ENCODE measurements around the gene NIBAN1.

The NIBAN1 gene

DNA sequence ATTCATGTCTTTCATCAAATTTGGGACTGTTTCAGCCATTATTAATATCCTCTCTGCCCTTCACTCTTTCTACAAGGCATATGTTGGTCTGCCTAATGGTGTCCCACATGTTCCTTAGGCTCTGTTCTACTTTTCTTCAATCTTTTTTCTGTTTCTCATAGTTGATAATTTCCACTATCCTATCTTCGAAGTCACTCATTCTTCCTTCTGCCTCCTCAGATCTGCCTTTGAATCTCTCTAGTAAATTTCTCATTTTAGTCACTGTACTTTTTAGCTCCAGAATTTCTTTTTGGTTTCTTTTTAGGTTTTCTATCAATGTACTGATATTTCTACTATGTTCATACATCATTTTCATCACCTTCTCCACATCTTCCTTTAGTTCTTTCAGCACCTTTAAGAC is 20.0 kb upstream of the NIBAN1 start:
- no peak for FAIRE-seq

DNA sequence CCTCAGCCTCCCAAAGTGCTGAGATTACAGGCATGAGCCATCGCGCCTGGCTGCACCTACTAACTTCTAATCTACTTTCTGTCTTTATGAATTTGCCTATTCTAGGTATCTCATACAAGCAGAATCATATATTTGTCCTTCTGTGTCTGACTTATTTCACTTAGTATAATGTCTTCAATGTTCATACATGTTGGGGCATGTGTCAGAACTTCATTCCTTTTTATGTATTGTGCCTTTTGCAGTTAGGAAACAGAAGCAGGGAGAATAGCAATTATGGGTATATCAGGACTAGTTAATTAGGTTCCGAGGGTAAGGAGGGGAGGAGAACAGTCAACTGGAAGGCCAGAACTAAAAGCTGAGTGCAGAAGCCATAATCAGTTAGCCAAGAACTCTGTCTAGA is 18.0 kb upstream of the NIBAN1 start:
- no peak for TF ChIP-seq TAF1 (IDR thresholded peaks at IDR 0.05; ENCODE audit: low read depth, low read length)
- TF ChIP-seq POLR2AphosphoS5 (IDR thresholded peaks at IDR 0.05; ENCODE audit: low read depth, low read length) = no peak
- TF ChIP-seq POU2F2 (IDR thresholded peaks at IDR 0.05; ENCODE audit: low read depth, low read length) = no peak
- TF ChIP-seq SPI1 (IDR thresholded peaks at IDR 0.05; ENCODE audit: low read depth, low read length) = no peak
- no peak for TF ChIP-seq POLR2A (IDR thresholded peaks at IDR 0.05; ENCODE audit: low read depth, low read length)
- no peak for TF ChIP-seq PAX5 (IDR thresholded peaks at IDR 0.05; ENCODE audit: insufficient read depth, low read length, severe bottlenecking)
- peak; percentile 33 for FAIRE-seq
- DNase-seq (ENCODE audit: insufficient read length, low spot score) = no peak

More for the DNA sequence above, 20.0 kb upstream of the NIBAN1 start:
- no peak for TF ChIP-seq PAX5 (IDR thresholded peaks at IDR 0.05; ENCODE audit: insufficient read depth, low read length, severe bottlenecking)
- TF ChIP-seq TAF1 (IDR thresholded peaks at IDR 0.05; ENCODE audit: low read depth, low read length) = no peak
- TF ChIP-seq POU2F2 (IDR thresholded peaks at IDR 0.05; ENCODE audit: low read depth, low read length) = no peak
- no peak for TF ChIP-seq POLR2AphosphoS5 (IDR thresholded peaks at IDR 0.05; ENCODE audit: low read depth, low read length)
- TF ChIP-seq POLR2A (IDR thresholded peaks at IDR 0.05; ENCODE audit: low read depth, low read length) = no peak
- TF ChIP-seq SPI1 (IDR thresholded peaks at IDR 0.05; ENCODE audit: low read depth, low read length) = no peak
- DNase-seq (ENCODE audit: insufficient read length, low spot score) = no peak

DNA sequence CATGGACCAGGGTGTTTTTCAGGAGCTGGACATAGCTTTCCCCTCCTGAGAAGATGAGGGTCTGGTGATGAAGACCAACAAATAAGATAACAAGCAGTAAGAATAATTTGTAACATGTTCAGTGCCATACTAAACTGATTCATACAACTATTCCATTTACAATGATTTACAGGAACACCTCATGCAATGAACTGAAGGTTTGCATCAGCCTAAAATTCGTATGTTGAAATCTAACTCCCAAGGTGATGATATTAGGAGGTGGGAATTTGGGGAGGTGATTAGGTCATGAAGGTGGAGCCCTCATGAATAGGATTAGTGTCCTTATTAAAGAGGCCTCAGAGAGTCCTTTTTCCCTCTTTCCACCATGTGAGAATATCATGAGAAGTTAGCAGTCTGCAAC is 15.9 kb upstream of the NIBAN1 start:
- FAIRE-seq = no peak
- DNase-seq (ENCODE audit: insufficient read length, low spot score) = no peak
- no peak for TF ChIP-seq POU2F2 (IDR thresholded peaks at IDR 0.05; ENCODE audit: low read depth, low read length)

DNA sequence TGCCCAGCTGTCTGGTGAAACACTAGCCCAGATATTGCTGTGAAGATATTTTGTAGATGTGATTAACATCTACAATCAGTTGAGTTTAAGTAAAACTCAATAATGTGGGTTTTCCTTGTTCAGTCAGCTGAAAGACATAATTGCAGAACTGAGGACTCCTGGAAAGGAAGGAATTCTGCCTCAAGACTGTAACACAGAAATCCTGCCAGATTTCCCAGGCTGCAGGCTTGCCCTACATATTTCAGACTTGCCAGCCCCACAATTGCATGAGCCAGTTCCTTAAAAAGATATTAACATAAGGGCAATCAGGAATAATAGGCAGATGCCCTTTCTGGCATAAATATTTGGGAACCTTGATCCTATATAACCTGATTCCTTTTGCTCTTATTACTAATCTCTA is 14.2 kb upstream of the NIBAN1 start:
- no peak for FAIRE-seq
- no peak for DNase-seq (ENCODE audit: insufficient read length, low spot score)
- no peak for TF ChIP-seq TAF1 (IDR thresholded peaks at IDR 0.05; ENCODE audit: low read depth, low read length)
- no peak for TF ChIP-seq POLR2A (IDR thresholded peaks at IDR 0.05; ENCODE audit: low read depth, low read length)
- no peak for TF ChIP-seq POLR2AphosphoS5 (IDR thresholded peaks at IDR 0.05; ENCODE audit: low read depth, low read length)
- TF ChIP-seq PAX5 (IDR thresholded peaks at IDR 0.05; ENCODE audit: insufficient read depth, low read length, severe bottlenecking) = no peak
- no peak for TF ChIP-seq POU2F2 (IDR thresholded peaks at IDR 0.05; ENCODE audit: low read depth, low read length)
- no peak for TF ChIP-seq SPI1 (IDR thresholded peaks at IDR 0.05; ENCODE audit: low read depth, low read length)

DNA sequence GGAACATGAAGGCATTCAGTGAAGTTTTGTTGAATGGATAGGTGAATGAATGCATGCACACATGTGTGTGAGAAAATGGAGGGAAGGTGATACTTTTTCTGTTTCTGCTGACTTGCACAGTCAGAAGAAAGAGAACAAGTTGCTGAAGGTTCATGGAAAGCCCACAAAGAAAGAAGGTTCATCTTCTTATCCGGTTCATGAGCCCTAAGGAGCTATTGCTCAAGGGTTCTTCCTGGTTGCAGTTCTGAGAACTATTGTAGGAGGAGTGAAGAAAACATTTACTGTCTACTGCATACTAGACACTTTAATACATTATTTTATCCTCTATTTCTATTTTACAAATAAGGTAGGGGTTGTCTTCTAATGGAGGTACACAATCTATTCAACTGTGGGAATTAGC is 13.4 kb upstream of the NIBAN1 start:
- no peak for TF ChIP-seq PAX5 (IDR thresholded peaks at IDR 0.05; ENCODE audit: insufficient read depth, low read length, severe bottlenecking)
- no peak for TF ChIP-seq TAF1 (IDR thresholded peaks at IDR 0.05; ENCODE audit: low read depth, low read length)
- no peak for TF ChIP-seq POU2F2 (IDR thresholded peaks at IDR 0.05; ENCODE audit: low read depth, low read length)
- TF ChIP-seq POLR2A (IDR thresholded peaks at IDR 0.05; ENCODE audit: low read depth, low read length) = no peak
- TF ChIP-seq SPI1 (IDR thresholded peaks at IDR 0.05; ENCODE audit: low read depth, low read length) = no peak
- no peak for TF ChIP-seq POLR2AphosphoS5 (IDR thresholded peaks at IDR 0.05; ENCODE audit: low read depth, low read length)
- no peak for DNase-seq (ENCODE audit: insufficient read length, low spot score)
- no peak for FAIRE-seq

DNA sequence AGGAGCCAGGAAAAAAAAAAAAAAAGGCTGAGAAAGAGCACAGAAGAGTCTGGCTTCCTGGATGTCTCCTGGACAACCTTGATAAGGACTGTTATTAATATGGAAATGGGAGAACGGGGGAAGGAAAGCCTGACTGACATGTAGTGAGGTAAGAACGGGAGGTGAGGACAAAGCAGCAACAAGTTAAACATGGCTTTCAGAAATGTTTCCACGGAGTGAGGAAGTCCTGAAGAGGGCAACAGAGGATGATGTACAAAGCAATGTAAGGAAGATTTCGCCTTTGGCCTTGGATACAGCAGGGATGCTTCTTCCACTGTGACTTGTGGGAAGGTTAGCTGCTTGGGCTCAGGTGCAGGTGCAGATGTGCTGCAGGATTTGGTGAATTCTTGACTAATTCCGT is 11.9 kb upstream of the NIBAN1 start:
- FAIRE-seq (peak; percentile 48), DNase-seq (ENCODE audit: insufficient read length, low spot score) (no peak)
- TF ChIP-seq SPI1 (IDR thresholded peaks at IDR 0.05; ENCODE audit: low read depth, low read length) (no peak), POLR2AphosphoS5 (IDR thresholded peaks at IDR 0.05; ENCODE audit: low read depth, low read length) (no peak)

DNA sequence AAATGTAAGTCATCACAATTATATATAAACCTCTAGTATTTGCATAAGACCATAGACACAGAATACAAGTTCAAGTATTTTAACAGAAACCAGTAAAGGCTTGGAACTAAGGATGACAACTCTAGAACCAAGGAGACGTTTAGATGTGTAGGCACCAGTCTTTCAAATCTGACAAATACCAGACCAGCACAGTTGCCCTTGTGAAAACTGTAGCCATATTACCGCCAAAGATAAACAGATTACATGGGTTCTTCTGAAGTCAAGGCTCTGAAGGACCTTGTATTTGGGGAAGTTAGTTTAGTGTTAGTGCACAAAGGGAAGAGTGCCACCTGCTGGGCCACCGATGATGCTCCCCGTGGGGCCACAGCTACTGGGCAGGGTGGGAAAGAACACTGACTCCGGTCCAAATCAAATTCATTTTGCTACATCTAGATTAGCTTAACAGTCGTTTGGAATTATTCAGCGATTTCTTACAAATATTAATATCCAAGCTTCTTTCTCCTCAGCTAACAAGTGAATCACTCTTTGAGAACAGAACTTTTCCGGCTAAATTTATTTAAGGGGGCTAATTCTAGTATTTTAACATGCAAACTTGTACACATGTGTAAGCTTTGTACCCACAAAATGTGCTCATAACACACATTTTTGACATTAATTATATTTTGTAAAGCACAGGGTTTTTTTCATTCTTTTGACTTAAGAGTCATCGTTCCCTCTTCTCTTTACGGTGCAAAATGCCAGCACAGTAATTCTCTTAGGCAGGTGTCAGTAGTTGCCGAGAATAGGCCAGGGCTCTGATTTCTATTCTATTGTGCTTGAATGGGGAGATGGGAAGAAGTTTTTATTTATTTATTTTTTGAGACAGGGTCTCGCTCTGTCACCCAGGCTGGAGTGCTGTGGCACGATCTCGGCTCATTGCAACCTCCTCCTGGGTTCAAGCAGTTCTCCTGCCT is 8.0 kb upstream of the NIBAN1 start:
- FAIRE-seq = peak; percentile 96
- no peak for TF ChIP-seq POLR2A (IDR thresholded peaks at IDR 0.05; ENCODE audit: low read depth, low read length)
- TF ChIP-seq POU2F2 (IDR thresholded peaks at IDR 0.05; ENCODE audit: low read depth, low read length) = no peak
- TF ChIP-seq POLR2AphosphoS5 (IDR thresholded peaks at IDR 0.05; ENCODE audit: low read depth, low read length) = no peak
- TF ChIP-seq SPI1 (IDR thresholded peaks at IDR 0.05; ENCODE audit: low read depth, low read length) = no peak
- no peak for TF ChIP-seq TAF1 (IDR thresholded peaks at IDR 0.05; ENCODE audit: low read depth, low read length)
- no peak for TF ChIP-seq PAX5 (IDR thresholded peaks at IDR 0.05; ENCODE audit: insufficient read depth, low read length, severe bottlenecking)
- peak; percentile 41 for DNase-seq (ENCODE audit: insufficient read length, low spot score)

DNA sequence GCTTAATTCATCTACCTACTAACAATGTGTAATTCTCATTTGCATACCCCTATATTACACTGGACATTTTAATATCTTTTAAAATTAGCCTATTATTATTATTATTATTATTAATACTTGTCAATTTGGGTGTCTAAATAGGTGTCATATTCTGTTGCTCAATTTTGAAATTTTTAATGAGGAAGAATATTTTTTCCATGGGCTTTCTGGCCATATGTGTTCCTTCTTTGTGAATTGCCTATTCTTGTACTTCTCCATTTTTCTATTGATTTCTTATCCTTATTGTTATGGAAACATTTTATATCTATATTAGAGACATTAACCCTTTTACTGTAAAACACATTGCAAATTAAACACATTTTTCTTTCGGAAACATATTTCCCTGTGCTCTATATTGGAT is 6.4 kb upstream of the NIBAN1 start:
- FAIRE-seq (no peak), DNase-seq (ENCODE audit: insufficient read length, low spot score) (no peak)
- no peak for TF ChIP-seq TAF1 (IDR thresholded peaks at IDR 0.05; ENCODE audit: low read depth, low read length)
- TF ChIP-seq PAX5 (IDR thresholded peaks at IDR 0.05; ENCODE audit: insufficient read depth, low read length, severe bottlenecking) = no peak
- TF ChIP-seq POLR2AphosphoS5 (IDR thresholded peaks at IDR 0.05; ENCODE audit: low read depth, low read length) = no peak
- TF ChIP-seq POU2F2 (IDR thresholded peaks at IDR 0.05; ENCODE audit: low read depth, low read length) = no peak
- no peak for TF ChIP-seq SPI1 (IDR thresholded peaks at IDR 0.05; ENCODE audit: low read depth, low read length)
- TF ChIP-seq POLR2A (IDR thresholded peaks at IDR 0.05; ENCODE audit: low read depth, low read length) = no peak

DNA sequence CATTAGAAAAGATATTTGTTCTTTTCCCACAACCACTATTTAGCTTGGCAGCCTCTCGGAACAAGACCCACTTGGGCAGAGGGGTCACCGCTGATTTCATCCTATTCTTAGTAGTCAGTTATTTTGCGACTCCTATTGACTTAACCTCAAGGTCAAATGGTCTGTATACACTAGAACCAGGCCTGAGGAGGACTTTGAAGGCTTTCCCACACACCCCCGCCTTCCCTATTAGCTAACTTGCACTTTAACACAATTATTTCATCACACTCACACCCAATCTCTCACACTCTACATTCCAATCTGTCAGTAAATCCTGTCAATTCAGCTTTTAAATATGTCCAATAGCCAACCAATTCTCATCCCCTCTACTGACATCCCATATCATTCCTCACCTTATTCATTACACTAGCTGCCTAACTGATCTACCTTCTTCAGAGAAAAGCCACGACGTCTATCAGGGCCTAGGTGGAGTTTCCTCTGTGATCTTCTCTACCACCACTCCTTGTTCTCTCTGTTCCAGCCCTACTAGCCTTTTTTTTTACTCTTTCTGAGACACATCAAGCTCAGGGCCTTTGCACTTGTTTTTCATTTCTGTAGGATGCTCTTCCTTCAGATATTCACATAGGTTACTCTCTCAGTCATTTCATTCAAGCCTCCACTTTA is 1.0 kb upstream of the NIBAN1 start:
- FAIRE-seq = peak; percentile 54
- TF ChIP-seq PAX5 (IDR thresholded peaks at IDR 0.05; ENCODE audit: insufficient read depth, low read length, severe bottlenecking) (no peak), POU2F2 (IDR thresholded peaks at IDR 0.05; ENCODE audit: low read depth, low read length) (no peak), TAF1 (IDR thresholded peaks at IDR 0.05; ENCODE audit: low read depth, low read length) (no peak), POLR2A (IDR thresholded peaks at IDR 0.05; ENCODE audit: low read depth, low read length) (no peak), POLR2AphosphoS5 (IDR thresholded peaks at IDR 0.05; ENCODE audit: low read depth, low read length) (no peak), SPI1 (IDR thresholded peaks at IDR 0.05; ENCODE audit: low read depth, low read length) (no peak)
- DNase-seq (ENCODE audit: insufficient read length, low spot score) = no peak

DNA sequence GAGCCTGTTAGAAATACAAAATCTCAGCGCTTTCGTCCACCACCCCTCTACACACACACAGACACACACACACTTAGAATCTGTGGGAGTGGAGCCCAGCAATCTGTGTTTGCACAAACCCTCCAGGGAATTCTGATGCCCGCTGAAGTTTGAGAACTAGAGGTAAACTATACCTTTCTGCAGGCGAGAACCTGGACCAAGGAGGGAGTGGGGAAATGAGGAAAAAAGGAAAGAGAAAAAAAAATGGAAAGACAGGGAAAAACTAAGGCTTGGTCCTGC is 468 bp upstream of the NIBAN1 start:
- TF ChIP-seq SPI1 (IDR thresholded peaks at IDR 0.05; ENCODE audit: low read depth, low read length) = no peak
- no peak for TF ChIP-seq POLR2AphosphoS5 (IDR thresholded peaks at IDR 0.05; ENCODE audit: low read depth, low read length)
- TF ChIP-seq PAX5 (IDR thresholded peaks at IDR 0.05; ENCODE audit: insufficient read depth, low read length, severe bottlenecking) = no peak
- TF ChIP-seq POLR2A (IDR thresholded peaks at IDR 0.05; ENCODE audit: low read depth, low read length) = no peak
- TF ChIP-seq POU2F2 (IDR thresholded peaks at IDR 0.05; ENCODE audit: low read depth, low read length) = no peak
- TF ChIP-seq TAF1 (IDR thresholded peaks at IDR 0.05; ENCODE audit: low read depth, low read length) = no peak
- FAIRE-seq = no peak
- no peak for DNase-seq (ENCODE audit: insufficient read length, low spot score)

Data from GM12891 (cell line).